K562 (cell line): Measurements from ENCODE around the gene SNRNP48. TPM values are rescaled to one million over a fixed set of nuclear protein-coding genes. Genes with fewer than 3 reads are reported as not detected.
A peak's percentile ranks its signal among the peaks of the same experiment; 100 is the strongest.

Experiments used
- FOXA3 ChIP-seq, 2 experiments: fragments of 450-650 bp in 1 of 2; sonication (generic) in 1 of 2; formaldehyde crosslinking; IDR thresholded peaks in 1 of 2; conservative IDR thresholded peaks in 1 of 2; 2 replicates each; pipeline versions ENCODE4 v1.4.0 to v1.8.0; 2020 to 2022; ENCODE audit warnings: mild to moderate bottlenecking in 2 of 2, missing genetic modification reagents in 1 of 2
- HMGXB4 ChIP-seq: sonication (generic); formaldehyde crosslinking; IDR thresholded peaks from 2 replicates; pipeline ENCODE4 v1.8.1; 2023; ENCODE audit warnings: mild to moderate bottlenecking, missing genetic modification reagents
- NR2C2 ChIP-seq, 2 experiments: fragments of 200-800 bp in 1 of 2; sonication (Bioruptor generic) in 1 of 2; sonication (generic) in 1 of 2; formaldehyde crosslinking in 1 of 2; IDR thresholded peaks; 2 replicates each; pipeline versions ENCODE4 v1.6.1 to v1.8.0; 2016 to 2022; ENCODE audit warnings: mild to moderate bottlenecking in 1 of 2, missing compliant biosample characterization in 1 of 2, missing genetic modification characterization in 1 of 2, missing genetic modification reagents in 1 of 2
- NR3C1 ChIP-seq: sonication (generic); formaldehyde crosslinking; IDR thresholded peaks from 2 replicates; pipeline ENCODE4 v1.8.1; 2022; ENCODE audit warnings: missing genetic modification reagents
- SMARCA4 ChIP-seq: fragments of 450-650 bp; IDR thresholded peaks from 2 replicates; pipeline ENCODE4 v1.6.1; 2016
- ZBTB11 ChIP-seq, 3 experiments: fragments of 200-800 bp in 1 of 3; fragments of 250-450 bp in 1 of 3; fragments of 450-650 bp in 1 of 3; sonication (Bioruptor Pico) in 1 of 3; sonication (Bioruptor generic) in 1 of 3; formaldehyde crosslinking in 1 of 3; IDR thresholded peaks; 2 replicates each; pipeline versions ENCODE4 v1.6.1 to v1.8.0; 2016 to 2022; ENCODE audit warnings: mild to moderate bottlenecking in 2 of 3, missing genetic modification characterization in 2 of 3, missing compliant biosample characterization in 1 of 3, moderate library complexity in 1 of 3
- ZBTB17 ChIP-seq: fragments of 450-650 bp; formaldehyde crosslinking; IDR thresholded peaks from 2 replicates; pipeline ENCODE4 v1.4.0; 2020; ENCODE audit warnings: mild to moderate bottlenecking
- ZNF318 ChIP-seq, 2 experiments: fragments of 450-650 bp; IDR thresholded peaks; 2 replicates each; pipeline ENCODE4 v1.6.1; 2016; ENCODE audit warnings: mild to moderate bottlenecking in 2 of 2, borderline replicate concordance in 1 of 2, low read depth in 1 of 2, moderate library complexity in 1 of 2
- ZNF347 ChIP-seq: fragments of 450-650 bp; formaldehyde crosslinking; IDR thresholded peaks from 2 replicates; pipeline ENCODE4 v1.4.0; 2020; ENCODE audit warnings: low read depth, mild to moderate bottlenecking, moderate library complexity
- polyA plus RNA-seq, 8 experiments: library from polyadenylated mRNA; depleted of rRNA in 4 of 8; stranded (reverse) in 5 of 8; unstranded in 3 of 8; fragments of >200 nt; fragmentation: Nextera tagmentation in 2 of 8; fragmentation: Illumina TruSeq in 1 of 8; extraction: Ambion mirVana in 2 of 8; extraction: Trizol in 1 of 8; gene quantifications; 2 replicates each; pipeline versions ENCODE4 v1.2.1 to v1.2.3, GENCODE V29; 2011 to 2014; ENCODE audit warnings: inconsistent platforms in 1 of 8, missing spikeins in 1 of 8
- total RNA-seq, 7 experiments: library from RNA; depleted of rRNA in 6 of 7; stranded (reverse); fragments of >200 nt in 6 of 7; fragmentation: Illumina TruSeq in 2 of 7; extraction: Trizol in 2 of 7; gene quantifications; 2 replicates each; pipeline versions ENCODE4 v1.2.1 to v1.2.3, GENCODE V29; 2011 to 2021; ENCODE audit warnings: low replicate concordance in 1 of 7

SNRNP48 gene
- total and polyA plus RNA-seq, 9 of the 15 experiments (the other 6 are each of a cell fraction or from before 2014, with no cell fraction given), result 6.2 to 32.9 (median 18.6) TPM

- no peak for TF ChIP-seq NR2C2 (CRISPR knock-in tag; IDR thresholded peaks at IDR 0.05)
- TF ChIP-seq NR2C2 (tag; IDR thresholded peaks at IDR 0.05), result no peak
- no peak for TF ChIP-seq NR3C1 (CRISPR knock-in tag)
- TF ChIP-seq FOXA3 (CRISPR knock-in tag; conservative IDR thresholded peaks at IDR 0.05 in 1 of 2, IDR thresholded peaks at IDR 0.05 in 1 of 2), result no peak
- no peak for TF ChIP-seq ZNF318 (IDR thresholded peaks at IDR 0.05; ENCODE audit: borderline replicate concordance in 1 of 2, low read depth in 1 of 2)
- no peak for TF ChIP-seq ZNF347 (CRISPR knock-in tag)
- TF ChIP-seq HMGXB4, result peak; percentile 61; the same call in 1 of the 2 replicates
- no peak for TF ChIP-seq ZBTB11 (CRISPR knock-in tag; IDR thresholded peaks at IDR 0.05)
- peak; percentile 65; the same call in 1 of the 2 replicates for TF ChIP-seq ZBTB17
- TF ChIP-seq SMARCA4, result no peak
Observed at GRCh38 chr6:7589949-7590917, at the start of gene SNRNP48 (continued).
